Eye (tissue), 1 donor: ENCODE results near the gene TENM4.
A peak's percentile ranks its signal among the peaks of the same experiment; 100 is the strongest.

ENCODE experiments used
- DNase-seq: peaks from one replicate; pipeline ENCODE4 v3.0.0-alpha.2; 2015

TENM4 gene

DNA sequence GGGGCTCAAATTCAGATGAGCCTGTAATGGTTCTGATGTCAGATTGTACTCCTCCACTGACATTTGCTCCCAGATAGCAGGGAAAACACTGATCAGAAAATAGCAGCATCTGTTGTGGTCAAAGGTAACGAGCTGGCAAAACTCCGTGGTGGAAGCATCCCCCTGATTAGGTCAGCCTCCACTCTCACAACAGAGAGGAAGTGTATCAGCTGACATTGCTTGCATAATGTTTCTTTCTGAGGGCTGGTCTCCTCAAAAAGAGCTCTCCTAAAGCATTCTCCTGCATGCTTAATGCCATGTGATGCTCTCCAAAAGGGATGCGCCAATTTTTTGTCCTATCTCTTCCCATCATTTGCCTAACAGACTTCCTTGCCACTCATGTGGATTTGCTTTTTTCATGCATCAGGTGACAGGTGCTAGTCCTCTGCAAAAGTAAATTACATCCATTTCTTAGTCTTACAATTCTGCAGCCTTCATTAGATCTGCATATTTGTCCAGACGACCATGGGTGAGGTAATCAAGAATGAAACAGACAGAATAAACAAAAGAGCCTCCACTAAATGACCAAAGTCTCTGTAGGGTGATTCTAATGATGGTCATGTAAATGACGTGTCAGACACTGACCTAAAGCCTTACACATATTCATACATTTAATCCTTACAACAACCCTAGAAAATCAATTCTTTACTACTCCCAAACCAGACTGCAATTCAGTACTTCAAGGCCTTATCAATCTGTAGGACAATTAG lies 6.4 kb upstream of the TENM4 start:
- DNase-seq: no peak

DNA sequence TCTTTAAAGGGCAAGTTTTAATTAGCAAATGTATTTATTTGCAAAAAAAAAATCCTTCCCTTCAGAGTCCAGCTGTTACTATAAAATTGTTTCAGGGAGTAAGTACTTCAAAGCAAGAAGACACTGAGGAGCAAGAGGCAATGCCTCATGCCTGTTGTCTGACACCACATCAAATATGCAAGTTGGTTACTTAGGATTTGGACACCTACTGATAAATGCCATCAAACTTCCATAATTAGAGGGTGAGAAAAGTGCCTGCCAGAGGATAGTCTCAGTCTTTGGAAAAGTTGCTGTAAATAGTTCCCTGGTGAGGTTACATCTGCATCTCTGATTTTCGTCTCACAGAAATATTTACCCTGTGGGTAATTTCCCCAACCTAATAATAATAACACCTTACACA lies 4.1 kb upstream of the TENM4 start:
- DNase-seq: no peak

DNA sequence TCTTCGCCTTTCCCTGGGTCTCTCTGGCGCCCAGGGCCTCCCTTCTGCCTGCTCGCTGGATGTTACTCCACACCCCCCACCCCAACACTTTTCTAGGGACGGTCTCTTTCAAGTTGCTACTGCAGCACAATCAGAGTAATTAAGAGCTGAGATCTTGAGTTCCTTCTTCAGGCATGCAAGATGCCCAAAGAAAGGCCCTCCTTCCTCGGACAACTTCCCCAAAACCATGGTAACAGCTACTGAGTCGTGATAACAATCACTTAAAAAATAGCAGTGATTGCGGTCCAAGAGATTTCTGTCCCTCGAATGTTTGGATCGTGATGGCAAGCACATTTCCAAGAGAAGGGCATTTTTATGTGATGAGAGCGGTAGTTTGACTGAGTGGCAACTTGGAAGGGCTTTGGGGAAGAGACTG lies 638 bp upstream of the TENM4 start:
- DNase-seq: peak; percentile 84

DNA sequence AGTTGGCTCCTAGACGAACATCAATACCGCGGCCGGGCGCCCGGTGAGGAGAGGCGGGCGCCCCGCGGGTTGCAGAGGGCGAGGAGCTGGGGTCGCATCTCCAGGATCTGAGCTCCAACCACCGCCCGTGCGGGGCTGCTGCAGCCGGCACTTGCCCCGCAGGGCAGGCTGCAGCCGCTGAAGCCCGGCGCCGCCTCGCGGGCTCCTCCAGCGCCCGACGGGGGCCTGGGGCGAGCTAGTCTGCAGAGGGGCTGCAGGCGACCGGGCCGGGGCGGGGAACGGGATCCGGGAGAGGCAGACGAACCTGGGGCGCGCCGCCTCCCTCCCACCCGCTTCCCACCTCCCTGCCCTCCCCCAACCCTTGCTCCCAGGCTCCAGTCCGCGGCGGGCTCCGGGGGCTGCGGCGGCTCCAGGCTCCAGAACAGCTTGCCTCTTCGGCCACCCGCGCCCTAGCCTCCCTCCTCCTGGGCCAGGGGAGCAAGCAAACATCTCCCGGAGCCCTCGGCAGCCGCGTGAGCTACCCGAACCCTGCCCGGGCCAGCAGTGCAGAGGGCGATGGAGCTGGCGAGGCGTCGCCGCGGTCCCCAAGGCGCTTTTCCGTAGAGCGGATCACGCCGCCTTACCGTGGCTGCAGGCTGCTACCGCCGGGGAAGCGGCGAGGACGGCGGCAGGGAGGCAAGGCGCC lies 802 bp downstream of the TENM4 start:
- DNase-seq: peak; percentile 85

DNA sequence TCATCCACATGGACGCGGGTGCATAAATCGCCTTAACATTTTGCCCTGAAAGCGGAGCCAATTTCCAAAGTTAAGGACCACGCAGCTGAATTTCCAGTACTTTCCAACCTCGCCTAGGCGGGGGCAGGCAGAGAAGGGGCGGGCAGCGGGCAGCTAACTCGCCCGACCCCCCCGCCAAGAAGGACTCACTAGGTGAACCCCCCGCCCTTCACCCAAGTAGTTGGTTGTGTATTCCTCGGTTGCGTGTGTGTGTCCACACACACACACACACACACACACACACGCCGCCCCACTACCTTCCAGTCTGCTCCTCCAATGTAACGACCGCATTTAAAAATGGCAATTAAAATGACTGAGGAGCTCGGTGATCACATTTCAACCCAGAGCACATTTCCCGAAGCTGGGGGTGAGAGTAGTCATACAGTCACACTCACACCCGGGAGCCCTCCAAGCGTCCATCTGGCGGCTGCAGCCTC lies 1.4 kb downstream of the TENM4 start:
- no peak for DNase-seq

DNA sequence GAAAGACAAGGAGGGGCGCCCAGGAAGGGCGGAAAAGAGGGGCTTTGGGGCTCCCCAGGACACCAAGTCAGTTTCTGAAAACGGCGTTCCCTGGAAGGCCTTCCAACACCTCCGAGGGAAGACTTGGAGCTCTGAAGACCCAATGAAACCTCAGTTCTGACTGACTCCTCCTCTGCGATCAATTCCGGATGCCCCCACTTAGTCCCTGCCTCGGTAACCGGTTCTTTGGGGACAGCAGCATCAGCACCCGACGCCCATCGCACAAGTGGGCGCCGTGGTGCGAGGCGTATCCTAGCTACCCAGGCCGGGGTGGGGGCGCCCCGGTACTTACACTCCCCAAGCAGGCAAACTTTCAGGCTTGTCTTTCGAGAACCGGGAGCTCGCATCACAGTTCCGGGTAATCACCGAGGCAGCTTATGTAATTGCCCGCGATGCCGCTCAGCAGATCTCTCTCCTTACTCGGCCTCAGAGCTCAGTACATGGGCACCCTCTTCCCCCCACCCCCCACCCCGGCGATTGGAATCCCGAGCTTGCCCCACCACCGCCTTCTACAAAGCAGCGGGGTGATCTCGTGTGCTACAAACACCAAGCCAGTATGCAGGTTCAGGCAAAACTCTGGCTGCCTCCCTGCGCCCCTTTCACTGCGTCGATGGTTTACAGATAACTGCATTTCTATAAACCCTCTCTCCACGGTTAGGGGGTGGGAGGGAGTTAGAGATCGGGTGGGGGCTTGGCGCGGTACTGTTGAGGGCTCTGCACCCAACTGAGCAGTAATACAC lies 2.0 kb downstream of the TENM4 start:
- DNase-seq: peak; percentile 82

DNA sequence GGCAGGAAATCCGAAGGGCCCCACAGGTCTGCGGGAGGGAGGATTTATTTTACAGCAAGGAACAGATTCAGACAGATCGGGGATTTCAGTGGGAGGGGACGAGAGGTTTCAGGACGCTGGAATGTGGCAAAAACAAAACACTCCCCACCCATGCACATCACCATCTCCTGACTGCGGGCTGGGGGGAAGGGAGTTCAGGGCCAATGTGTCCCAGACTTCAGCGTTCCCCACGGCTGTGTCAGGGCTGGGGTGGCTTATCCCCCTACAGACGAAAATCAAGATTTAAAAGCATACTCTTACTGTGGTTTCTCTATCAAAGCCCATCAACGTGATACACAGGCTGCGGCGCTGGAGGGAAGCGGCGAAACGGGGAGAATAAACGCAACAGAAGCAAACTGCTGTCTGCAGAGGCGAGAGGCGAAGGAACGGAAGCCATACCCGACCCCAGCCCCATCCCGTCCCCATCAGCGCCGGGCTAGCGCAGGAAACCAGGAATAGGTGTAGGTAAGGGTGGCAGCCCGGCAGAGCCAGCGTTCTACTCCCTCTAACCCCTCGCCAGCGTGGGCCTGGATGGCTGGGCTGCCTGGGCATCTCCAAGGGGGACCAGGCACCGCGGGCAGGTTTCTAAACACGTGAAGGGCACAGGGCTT lies 2.7 kb downstream of the TENM4 start:
- peak; percentile 87 for DNase-seq

DNA sequence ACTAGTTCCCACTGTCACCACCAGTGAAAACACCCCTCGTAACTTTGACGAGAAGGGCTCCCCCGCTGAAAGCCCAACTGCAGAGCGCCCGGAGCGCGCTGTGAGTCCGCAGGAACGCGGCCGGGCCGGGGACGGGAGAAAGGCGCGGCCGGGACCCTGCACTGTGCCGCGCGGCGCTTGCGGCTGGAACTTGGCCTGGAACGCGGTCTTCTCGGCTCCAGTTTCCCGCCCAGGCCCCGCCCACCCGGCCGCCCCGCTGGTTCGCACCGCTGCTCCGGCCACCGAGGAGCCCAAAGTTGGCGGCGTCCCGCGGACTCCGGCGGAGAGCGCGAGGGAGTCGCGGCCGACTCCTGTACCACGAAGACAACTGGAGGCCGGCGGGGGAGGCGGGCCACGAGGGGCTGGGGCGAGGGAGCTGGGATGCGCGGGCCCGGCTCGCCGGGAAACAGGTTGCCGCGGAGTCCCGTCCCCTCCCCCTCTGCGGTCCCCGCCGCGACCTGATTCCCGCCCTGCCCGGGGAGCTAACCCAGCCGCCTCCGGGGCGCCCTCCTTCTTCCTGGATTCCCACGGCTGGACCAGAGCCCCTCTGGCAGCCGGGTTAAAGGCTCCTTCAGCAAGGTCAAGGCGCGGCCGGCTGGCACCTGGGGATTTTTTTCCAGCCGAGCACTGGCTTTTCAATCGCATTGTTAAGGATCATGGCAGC lies 3.4 kb downstream of the TENM4 start:
- DNase-seq: peak; percentile 89

DNA sequence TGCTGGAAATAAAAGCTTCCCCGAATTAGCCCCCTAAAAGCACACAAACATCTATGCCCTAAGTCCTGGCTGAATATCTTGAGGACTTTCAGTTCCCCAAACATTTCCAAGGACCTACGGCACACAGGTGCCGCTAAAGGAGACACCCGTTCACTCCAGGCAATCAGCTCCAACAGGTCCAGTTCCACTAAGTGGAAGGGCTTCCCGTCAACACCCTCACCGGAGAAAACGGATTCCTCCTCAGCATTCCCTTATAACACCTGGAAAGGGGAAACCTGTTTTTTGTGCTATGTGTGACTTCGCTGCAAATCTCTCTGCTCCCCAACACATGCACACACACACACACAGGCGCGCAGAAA lies 3.9 kb downstream of the TENM4 start:
- DNase-seq: no peak

DNA sequence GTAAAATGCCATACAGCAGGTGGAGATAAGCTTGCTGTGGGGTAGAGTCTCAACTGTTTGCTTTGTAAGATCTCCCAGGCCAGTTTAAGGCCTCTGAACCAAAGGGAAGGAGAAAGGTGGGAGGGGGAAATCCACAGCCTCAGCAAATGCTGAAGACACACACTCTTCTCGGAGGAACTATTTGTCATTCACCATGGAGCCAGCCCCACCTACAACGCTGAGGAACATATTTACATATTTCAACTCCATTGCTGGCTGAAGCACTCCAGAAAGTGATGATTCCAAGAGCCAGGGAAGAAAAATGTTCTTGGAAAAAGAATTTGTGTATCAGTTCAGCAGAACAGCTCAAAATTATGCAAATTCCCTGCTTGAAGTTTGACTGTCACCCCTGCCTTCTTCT lies 6.5 kb downstream of the TENM4 start:
- no peak for DNase-seq

DNA sequence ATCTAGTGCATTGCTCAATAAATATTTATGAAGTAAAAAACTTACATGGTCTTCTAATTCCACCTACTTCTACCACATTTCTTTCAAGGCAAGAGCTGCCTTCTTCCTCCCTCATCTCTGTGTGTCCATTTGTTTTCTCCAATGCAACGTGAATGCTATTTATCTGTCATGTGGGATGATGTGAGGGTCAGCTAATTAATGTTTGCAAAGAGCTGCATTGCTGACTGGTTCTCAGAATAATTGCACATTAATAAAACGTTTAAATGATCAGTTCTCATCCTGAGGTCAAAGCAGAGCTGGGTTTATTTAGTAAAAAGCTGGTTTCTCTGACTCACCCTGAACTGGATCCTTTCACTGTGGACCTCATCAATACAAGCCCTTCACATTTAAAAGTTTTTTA lies 8.7 kb downstream of the TENM4 start:
- DNase-seq: no peak

DNA sequence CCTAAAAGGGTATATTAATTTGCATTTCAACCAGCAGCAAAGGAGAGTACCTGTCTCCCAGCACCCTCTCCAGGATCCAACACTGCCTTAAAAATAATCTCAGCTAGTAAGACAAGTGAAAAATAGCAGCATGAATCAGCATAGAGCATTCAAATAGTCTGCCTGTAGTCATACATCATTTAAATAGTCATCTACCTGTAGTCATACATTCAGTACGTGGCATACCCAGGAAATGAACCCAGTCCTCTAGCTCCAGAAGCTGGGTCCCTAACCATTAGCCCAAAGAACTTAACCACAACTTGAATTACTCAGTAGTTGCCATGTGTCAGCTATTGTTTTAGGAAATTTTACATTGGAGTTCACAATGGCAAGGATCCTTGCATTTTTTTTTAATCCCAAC lies 9.3 kb downstream of the TENM4 start:
- no peak for DNase-seq

DNA sequence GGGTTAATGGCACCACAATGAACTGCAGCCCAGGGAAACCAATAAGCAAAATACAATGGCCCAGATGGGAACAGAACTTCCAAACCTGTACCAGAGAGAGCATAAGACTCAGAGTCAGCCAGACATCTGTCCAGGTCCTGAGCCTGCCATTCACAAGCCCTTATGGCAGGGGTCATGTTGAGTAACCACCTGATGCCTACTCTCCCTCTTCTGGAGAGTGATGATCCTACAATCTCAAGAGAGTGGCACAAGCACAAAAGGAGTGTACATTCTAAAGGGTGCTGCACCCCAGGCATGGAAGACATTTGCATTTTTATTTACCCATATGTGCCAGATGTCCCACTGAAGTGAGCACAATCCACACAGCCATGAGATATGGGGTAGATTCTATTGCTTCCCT lies 10.6 kb downstream of the TENM4 start:
- DNase-seq: no peak

DNA sequence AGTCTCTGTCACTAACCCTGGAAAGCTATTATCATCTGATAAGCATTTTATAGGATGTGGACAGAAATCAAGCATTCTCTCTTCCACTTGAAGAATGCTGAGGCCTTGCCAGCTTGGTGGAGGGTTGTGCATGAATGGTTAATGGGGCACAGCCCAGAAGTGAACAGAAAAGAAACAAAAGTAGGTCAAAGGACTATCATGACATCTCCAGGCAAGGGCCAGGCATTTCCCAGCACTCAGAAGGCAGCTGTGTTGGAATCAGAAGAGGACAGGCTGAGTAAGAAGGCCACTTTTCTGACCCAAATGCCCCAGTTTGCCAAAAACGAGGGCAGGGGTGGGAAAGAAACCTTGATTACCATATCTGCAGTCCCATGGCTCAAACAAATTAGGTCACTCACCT lies 12.4 kb downstream of the TENM4 start:
- DNase-seq: peak; percentile 48

DNA sequence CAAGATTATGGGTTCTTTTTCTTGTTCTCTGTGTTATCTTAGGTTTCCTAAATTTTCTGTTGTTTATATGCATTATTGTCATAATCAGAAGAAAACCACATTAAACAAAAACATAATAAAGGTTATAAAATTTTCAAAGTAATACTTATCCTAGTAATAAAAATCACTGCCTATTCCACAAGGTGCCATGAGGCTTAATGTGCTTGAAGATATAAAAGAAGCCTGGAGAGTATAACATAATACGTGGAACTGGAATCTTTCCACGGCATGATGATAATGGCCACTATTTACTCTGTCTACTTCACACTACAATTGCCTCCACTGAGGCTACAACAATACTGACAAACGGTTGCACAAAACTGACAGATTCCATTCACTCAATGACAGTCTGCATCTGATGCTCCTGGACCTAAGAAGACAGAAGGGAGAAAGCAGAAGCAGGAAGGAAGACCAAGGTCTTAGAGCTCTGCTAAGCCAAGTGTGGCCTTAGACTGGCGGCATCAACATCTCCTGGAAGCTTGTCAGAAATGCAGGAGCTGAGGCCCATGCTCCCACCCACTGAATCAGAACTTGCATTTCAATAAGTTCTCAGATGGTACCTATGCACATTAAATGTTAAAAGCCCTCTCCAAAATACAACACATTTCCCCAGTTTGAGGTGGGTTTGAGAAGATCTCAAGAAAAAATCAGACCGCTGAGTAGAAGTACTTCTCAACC lies 13.1 kb downstream of the TENM4 start:
- DNase-seq: no peak

DNA sequence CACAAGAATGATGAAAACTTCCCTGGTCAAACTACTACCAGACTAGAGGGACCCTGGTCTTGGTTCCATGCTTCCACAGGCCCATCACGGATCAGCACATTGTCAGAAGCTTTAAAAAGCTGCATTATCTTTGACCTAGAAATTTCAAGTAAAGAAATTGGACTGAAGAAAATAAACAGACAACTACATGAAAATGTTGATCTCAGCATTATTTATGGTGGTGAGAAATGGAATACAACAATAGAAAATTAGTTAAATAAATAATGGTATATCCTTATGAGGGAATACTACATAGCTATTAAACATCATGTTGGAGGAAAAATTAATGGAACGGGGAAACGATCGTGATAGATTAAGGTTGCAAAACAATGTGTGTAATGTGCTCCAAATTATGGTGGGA lies 13.7 kb downstream of the TENM4 start:
- DNase-seq: no peak

DNA sequence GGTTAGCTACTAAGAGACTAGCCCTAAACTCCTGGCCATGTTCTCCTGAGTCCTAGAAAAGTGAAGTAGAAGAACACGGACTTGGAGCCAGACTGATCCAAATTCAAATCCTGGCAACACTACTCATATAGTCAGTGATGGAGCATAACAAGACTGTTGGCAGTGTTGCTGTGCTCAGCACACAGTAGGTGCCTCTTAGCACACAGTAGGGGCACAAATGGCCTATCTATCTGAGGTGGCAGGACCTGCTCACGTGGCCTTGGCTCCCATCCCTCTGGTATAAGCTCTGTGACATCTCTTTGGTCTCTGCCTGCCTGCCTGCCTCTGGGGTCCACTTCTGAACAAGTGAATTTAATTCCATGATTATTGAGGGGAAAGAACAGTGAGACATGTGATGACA lies 15.4 kb downstream of the TENM4 start:
- DNase-seq: no peak

DNA sequence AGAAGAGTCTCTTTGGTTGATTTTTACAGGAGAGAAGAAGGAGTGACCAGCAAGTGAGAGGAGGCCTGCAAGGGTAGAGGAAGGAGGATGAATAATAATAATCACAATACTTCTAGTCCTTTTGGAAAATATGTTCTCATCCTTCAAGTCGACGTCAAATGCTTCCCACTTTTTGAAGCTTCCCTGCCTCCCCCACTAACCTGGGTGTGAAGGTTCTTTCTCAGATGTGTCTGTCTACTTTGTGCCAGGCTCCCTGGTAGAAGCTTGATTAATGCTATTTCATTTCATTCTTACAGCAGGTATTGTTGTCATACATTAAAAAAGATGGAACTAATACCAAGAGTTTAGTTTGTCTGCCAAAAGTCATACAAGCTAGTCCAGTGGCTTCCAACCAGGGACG lies 17.1 kb downstream of the TENM4 start:
- DNase-seq: no peak

DNA sequence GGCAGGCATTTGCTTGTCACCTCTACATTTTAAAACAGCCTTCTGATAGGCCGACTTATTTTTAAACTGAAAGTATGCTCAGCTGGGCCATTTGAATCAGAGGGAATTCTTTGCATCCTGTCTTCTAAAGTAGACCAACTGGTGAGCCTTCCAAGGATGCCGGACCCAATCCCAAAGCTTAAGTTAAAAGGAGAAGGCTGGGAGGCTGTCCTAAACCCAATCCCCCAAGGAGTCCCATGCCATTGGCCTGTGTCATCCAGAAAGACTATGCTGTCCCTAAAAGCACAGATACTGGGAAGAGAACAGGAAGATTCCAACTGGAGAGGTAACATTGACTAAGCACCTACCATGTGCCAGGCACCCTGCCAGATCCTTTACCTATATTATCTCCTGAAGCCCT lies 18.0 kb downstream of the TENM4 start:
- DNase-seq: no peak

DNA sequence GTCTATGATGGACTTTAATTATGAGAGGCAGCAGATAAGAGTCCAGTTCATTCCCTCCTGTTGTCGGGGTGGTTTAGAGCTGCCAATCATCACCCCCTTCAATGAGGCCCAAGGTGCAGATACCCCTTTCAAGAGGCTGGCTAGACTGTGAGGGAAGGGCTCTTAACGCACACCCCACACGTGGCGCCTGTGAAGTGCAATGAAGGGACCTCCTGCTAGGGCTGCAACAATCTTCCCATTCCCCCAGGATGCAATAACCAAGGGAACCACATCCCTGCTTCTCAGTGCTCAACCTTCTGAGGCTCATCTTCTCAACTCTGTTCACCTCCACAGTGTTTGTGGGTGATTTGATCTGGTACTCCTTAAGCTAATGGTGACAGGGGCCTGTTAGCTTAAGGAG lies 19.0 kb downstream of the TENM4 start:
- no peak for DNase-seq

DNA sequence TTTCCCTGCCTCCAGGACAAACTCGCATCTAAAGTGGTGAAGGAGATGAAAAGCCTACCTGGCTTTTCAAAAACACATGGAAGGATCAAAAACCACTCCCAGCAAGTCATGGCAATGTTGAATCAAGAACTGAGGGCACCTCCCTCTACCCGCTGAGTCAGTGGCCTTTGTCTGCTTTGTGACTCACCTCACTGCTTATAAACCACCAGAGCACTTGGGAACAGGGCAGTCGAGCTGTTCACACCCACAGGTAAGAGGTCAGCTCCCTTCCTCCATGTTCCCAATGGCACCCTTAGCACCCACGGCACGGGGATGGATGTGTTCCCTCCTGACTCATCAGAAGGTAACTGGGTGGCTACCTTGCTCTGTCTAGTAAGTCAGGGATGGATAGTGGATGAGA lies 21.7 kb downstream of the TENM4 start:
- DNase-seq: no peak

DNA sequence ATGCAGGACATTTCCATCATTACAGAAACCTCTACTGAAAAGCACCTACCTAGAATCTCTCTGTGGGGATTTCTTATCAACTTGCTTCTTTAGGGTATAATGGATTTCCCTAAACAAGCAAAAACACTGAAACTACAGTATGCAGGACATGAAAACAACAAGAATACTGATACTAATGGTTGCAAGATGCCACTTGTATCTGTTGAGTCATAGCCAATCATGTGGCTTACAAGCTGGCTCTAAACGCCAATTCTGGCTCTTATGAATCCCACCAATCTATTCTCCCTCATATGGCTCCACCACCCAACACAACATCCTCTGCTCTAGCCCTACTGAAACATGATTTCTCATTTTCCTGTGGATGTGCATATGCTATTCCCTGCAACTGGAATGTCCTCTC lies 22.6 kb downstream of the TENM4 start:
- no peak for DNase-seq
